GM12891 (cell line): ENCODE results near the gene ACSL4.

Experiments used
- POLR2A ChIP-seq: IDR thresholded peaks from 2 replicates; pipeline ENCODE4 v1.6.1; 2011; ENCODE audit warnings: low read depth, low read length, control low read depth
- POLR2AphosphoS5 ChIP-seq: IDR thresholded peaks from 2 replicates; pipeline ENCODE4 v1.6.1; 2011; ENCODE audit warnings: low read depth, low read length, control low read depth
- TAF1 ChIP-seq: IDR thresholded peaks from 2 replicates; pipeline ENCODE4 v1.6.1; 2011; ENCODE audit warnings: low read depth, low read length, control low read depth

GRCh38 chrX:109704563-109704962, 28.5 kb downstream of the ACSL4 start:
- TF ChIP-seq POLR2AphosphoS5 (no peak), POLR2A (no peak), TAF1 (no peak)
